ENCODE results near the gene ATAD1. TPM values are rescaled to one million over a fixed set of nuclear protein-coding genes. Genes with fewer than 3 reads are reported as not detected.
"Not testable (repeated sequence)": the region's sequence is repeated elsewhere in the genome, so short reads cannot be mapped to it uniquely, and the experiment has no call there.

Gene ATAD1
- total RNA-seq, 2 experiments from 2014 or later = 33.7 to 38.7 TPM

GRCh38 chr10:87803831-87804230 lies 14.2 kb downstream of the ATAD1 start:
- Mint-ChIP-seq H3K36me3 (ENCODE audit: low read depth) (peaks cover 91% of the 10 kb centered on the region), H3K9me3 (peaks cover 13% of the 10 kb centered on the region), H3K4me3 (no peak overlapping the region), H3K27ac (no peak overlapping the region), H3K4me1 (ENCODE audit: low read depth) (peaks cover 53% of the 10 kb centered on the region), H3K27me3 (no peaks in the 10 kb centered on the region)
- POLR2A ChIA-PET = no interaction called here
- peaks cover 5 to 7% of the 10 kb centered on the region in 2 experiments for H3K9me3 ChIP-seq (ENCODE audit: control insufficient read depth in 1 of 2, insufficient read depth in 1 of 2, low read length in 2 of 2)
- DNase-seq (no peak), ATAC-seq (ENCODE audit: poor library complexity) (no peak)
- CTCF ChIA-PET = interaction anchor here (1.1 to 2.0 kb wide), 2 partner anchors 9 to 11 kb away, joined by 4 to 6 read pairs; no protein-coding TSS in a partner anchor
- H3K27me3 ChIP-seq (ENCODE audit: control insufficient read depth in 1 of 2, insufficient read depth in 2 of 2, low read length in 2 of 2) = no peaks in the 10 kb centered on the region
- intact Hi-C loops (cut with DNase I, micrococcal nuclease) = no loop called here
- TF ChIP-seq CTCF (IDR thresholded peaks at IDR 0.05) = no peak
- H3K4me3 ChIP-seq (ENCODE audit: low read length) = no peak overlapping the region
- peaks cover 35% of the 10 kb centered on the region for H3K36me3 ChIP-seq (ENCODE audit: insufficient read depth, low read length)
- no peak overlapping the region for H3K27ac ChIP-seq (ENCODE audit: low read depth in 1 of 2, low read length in 2 of 2)
- H3K4me1 ChIP-seq (ENCODE audit: insufficient read depth, low read length) = no peaks in the 10 kb centered on the region

DNA sequence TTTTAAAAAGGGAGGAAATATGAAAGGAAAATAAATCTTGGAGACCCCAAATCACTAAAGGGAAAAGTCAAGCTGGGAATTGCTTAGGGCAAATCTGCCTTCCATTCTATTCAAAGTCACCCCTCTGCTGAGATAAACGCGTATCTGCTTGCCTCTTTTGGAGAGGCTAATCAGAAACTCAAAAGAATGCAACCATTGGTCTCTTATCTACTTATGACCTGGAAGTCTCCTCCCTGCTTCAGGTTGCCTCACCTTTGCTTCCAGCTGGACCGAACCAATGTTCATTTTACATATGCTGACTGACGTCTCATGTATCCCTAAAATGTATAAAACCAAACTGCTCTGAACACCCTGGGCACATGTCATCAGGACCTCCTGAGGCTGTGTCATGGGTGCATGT lies 14.7 kb downstream of the ATAD1 start:
- peaks cover 58% of the 10 kb centered on the region for H3K4me1 Mint-ChIP-seq (ENCODE audit: low read depth)
- no peak overlapping the region for H3K4me3 Mint-ChIP-seq
- Histone ChIP-seq H3K27ac (ENCODE audit: low read depth in 1 of 2, low read length in 2 of 2) (no peak overlapping the region), H3K4me1 (ENCODE audit: insufficient read depth, low read length) (no peaks in the 10 kb centered on the region), H3K27me3 (ENCODE audit: control insufficient read depth in 1 of 2, insufficient read depth in 2 of 2, low read length in 2 of 2) (no peaks in the 10 kb centered on the region), H3K9me3 (ENCODE audit: control insufficient read depth in 1 of 2, insufficient read depth in 1 of 2, low read length in 2 of 2) (peaks cover 5 to 7% of the 10 kb centered on the region in 2 experiments), H3K36me3 (ENCODE audit: insufficient read depth, low read length) (peaks cover 36% of the 10 kb centered on the region), H3K4me3 (ENCODE audit: low read length) (no peak overlapping the region)
- peaks cover 13% of the 10 kb centered on the region for H3K9me3 Mint-ChIP-seq
- ChIA-PET POLR2A (no interaction called here), CTCF (interaction anchor here (1.1 to 2.0 kb wide), 2 partner anchors 8 to 12 kb away, joined by 4 to 6 read pairs; no protein-coding TSS in a partner anchor)
- ATAC-seq (ENCODE audit: poor library complexity) (no peak), DNase-seq (no peak)
- peaks cover 92% of the 10 kb centered on the region for H3K36me3 Mint-ChIP-seq (ENCODE audit: low read depth)
- no peak overlapping the region for H3K27ac Mint-ChIP-seq
- TF ChIP-seq CTCF (IDR thresholded peaks at IDR 0.05) = no peak
- intact Hi-C loops (cut with DNase I, micrococcal nuclease) = no loop called here
- H3K27me3 Mint-ChIP-seq = no peaks in the 10 kb centered on the region

DNA sequence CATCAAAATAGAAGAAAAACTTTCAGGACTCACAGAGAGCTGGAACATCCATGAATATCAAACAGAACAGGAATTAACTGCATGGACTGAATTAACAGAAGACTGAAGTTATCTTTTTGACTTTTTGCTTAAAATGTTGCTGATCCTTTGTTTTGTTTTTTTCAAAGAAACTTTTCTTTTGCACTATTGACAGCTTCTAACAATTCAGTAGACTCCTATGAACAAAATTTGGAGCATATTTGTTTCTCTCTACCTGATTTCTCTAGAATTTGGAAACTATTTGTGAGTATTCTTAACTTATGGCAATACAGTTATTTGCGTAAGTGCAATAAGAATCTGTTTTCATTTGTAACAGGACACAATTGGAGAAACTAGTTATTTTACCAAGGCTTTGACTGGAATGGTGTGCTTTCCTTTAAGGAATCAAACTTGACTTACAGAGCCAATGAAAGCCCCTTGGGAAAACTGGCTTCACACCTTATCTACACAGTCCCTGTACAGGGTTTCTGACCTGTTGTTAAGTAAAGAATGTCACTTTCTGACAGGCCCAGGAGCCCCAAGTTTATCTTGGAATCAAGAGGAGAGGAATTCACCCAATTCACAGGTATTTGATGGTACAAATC lies 16.1 kb downstream of the ATAD1 start:
- H3K36me3 Mint-ChIP-seq (ENCODE audit: low read depth) = peaks cover 93% of the 10 kb centered on the region
- POLR2A ChIA-PET; H3K27ac Mint-ChIP-seq; DNase-seq; H3K4me3 Mint-ChIP-seq; intact Hi-C loops (cut with DNase I, micrococcal nuclease); H3K9me3 ChIP-seq (ENCODE audit: control insufficient read depth in 1 of 2, insufficient read depth in 1 of 2, low read length in 2 of 2); H3K4me1 ChIP-seq (ENCODE audit: insufficient read depth, low read length); ATAC-seq (ENCODE audit: poor library complexity); H3K27me3 ChIP-seq (ENCODE audit: control insufficient read depth in 1 of 2, insufficient read depth in 2 of 2, low read length in 2 of 2); H3K4me3 ChIP-seq (ENCODE audit: low read length); CTCF ChIA-PET; H3K27me3 Mint-ChIP-seq; H3K27ac ChIP-seq (ENCODE audit: low read depth in 1 of 2, low read length in 2 of 2): not testable (repeated sequence)
- peaks cover 67% of the 10 kb centered on the region for H3K4me1 Mint-ChIP-seq (ENCODE audit: low read depth)
- H3K36me3 ChIP-seq (ENCODE audit: insufficient read depth, low read length) = peaks cover 39% of the 10 kb centered on the region
- peaks cover 13% of the 10 kb centered on the region for H3K9me3 Mint-ChIP-seq

DNA sequence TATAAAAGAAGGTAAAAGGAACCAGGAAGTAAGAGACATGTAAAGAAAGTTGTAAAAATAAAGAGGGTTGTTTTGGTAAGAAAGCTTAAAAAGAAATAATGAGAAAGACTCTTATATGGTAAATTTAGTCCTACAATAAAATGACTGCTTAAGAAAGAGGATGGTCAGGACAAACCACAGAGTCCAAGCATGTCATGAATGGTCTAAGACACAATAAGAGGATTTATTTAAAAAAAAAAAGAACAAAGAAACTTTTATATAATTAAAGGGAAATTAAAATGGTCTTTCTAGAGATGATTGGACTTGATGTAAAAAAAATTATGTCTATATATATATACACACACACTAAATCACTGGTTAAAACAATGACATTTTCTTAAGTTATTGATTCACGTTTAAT lies 18.2 kb downstream of the ATAD1 start:
- Histone ChIP-seq H3K4me1 (ENCODE audit: insufficient read depth, low read length) (no peaks in the 10 kb centered on the region), H3K27me3 (ENCODE audit: control insufficient read depth in 1 of 2, insufficient read depth in 2 of 2, low read length in 2 of 2) (no peaks in the 10 kb centered on the region), H3K27ac (ENCODE audit: low read depth in 1 of 2, low read length in 2 of 2) (no peak overlapping the region), H3K9me3 (ENCODE audit: control insufficient read depth in 1 of 2, insufficient read depth in 1 of 2, low read length in 2 of 2) (peaks cover 5 to 7% of the 10 kb centered on the region in 2 experiments), H3K36me3 (ENCODE audit: insufficient read depth, low read length) (peaks cover 46% of the 10 kb centered on the region), H3K4me3 (ENCODE audit: low read length) (no peak overlapping the region)
- no peak for TF ChIP-seq CTCF (IDR thresholded peaks at IDR 0.05)
- Mint-ChIP-seq H3K9me3 (peaks cover 11% of the 10 kb centered on the region), H3K4me1 (ENCODE audit: low read depth) (peaks cover 64% of the 10 kb centered on the region), H3K4me3 (no peak overlapping the region), H3K27ac (no peak overlapping the region), H3K36me3 (ENCODE audit: low read depth) (peaks cover 82% of the 10 kb centered on the region), H3K27me3 (no peaks in the 10 kb centered on the region)
- intact Hi-C loops (cut with DNase I, micrococcal nuclease) = no loop called here
- ChIA-PET CTCF (no interaction called here), POLR2A (interaction anchor here (1.9 kb wide), 1 partner anchor 18 kb away, joined by 7 read pairs; the partner anchor contains the start of gene ATAD1)
- ATAC-seq (ENCODE audit: poor library complexity) = no peak
- no peak for DNase-seq

Measured in CD4-positive, alpha-beta T cell (primary cell).